Loucy (cell line): ENCODE data around the gene OFD1.

Experiments
- H2AFZ ChIP-seq: fragments of 200-600 bp; sonication (generic); 2 replicates; pipeline ENCODE4 v1.6.0; 2016; ENCODE audit warnings: antibody characterized with exemption, mild to moderate bottlenecking, low read length, moderate library complexity
- H3F3A ChIP-seq: fragments of 200-600 bp; 2 replicates; pipeline ENCODE4 v1.6.0; 2016; ENCODE audit warnings: antibody characterized with exemption, low read depth, mild to moderate bottlenecking
- H3K27me3 ChIP-seq: fragments of 200-600 bp; sonication (generic); 2 replicates; pipeline ENCODE4 v1.6.1; 2014; ENCODE audit warnings: low read length, mild to moderate bottlenecking; ENCODE audit not compliant: insufficient read depth, poor library complexity, severe bottlenecking
- H3K36me3 ChIP-seq: fragments of 200-600 bp; sonication (generic); 2 replicates; pipeline ENCODE4 v1.6.1; 2016; ENCODE audit warnings: low read length; ENCODE audit not compliant: insufficient read depth
- H3K4me1 ChIP-seq: fragments of 200-600 bp; sonication (generic); 2 replicates; pipeline ENCODE4 v1.5.1; 2014; ENCODE audit warnings: low read length, mild to moderate bottlenecking; ENCODE audit not compliant: insufficient read depth, poor library complexity, severe bottlenecking
- H3K4me2 ChIP-seq: fragments of 200-600 bp; sonication (generic); 2 replicates; pipeline ENCODE4 v1.6.0; 2014; ENCODE audit warnings: antibody characterized with exemption, low read length, low read depth, mild to moderate bottlenecking; ENCODE audit not compliant: poor library complexity, severe bottlenecking
- H3K4me3 ChIP-seq: fragments of 200-600 bp; sonication (generic); 2 replicates; pipeline ENCODE4 v1.5.1; 2014; ENCODE audit warnings: low read length, mild to moderate bottlenecking, mixed read lengths; ENCODE audit not compliant: poor library complexity, severe bottlenecking
- H3K79me2 ChIP-seq: fragments of 200-600 bp; sonication (generic); 2 replicates; pipeline ENCODE4 v1.6.1; 2014; ENCODE audit warnings: low read length; ENCODE audit not compliant: insufficient read depth
- H3K9ac ChIP-seq: fragments of 200-600 bp; sonication (generic); 2 replicates; pipeline ENCODE4 v1.6.0; 2014; ENCODE audit warnings: mild to moderate bottlenecking, low read depth, low read length, moderate library complexity; ENCODE audit not compliant: poor library complexity, severe bottlenecking
- H3K9me2 ChIP-seq: fragments of 200-600 bp; sonication (generic); replicated peaks from 2 replicates; pipeline ENCODE4 v1.6.1; 2016; ENCODE audit warnings: low read depth, low read length, mixed read lengths
- H3K9me3 ChIP-seq: fragments of 200-600 bp; sonication (generic); 2 replicates; pipeline ENCODE4 v1.6.1; 2014; ENCODE audit warnings: mild to moderate bottlenecking, antibody characterized with exemption, low read length, low read depth; ENCODE audit not compliant: insufficient read depth
- H4K20me1 ChIP-seq: fragments of 200-600 bp; sonication (generic); 2 replicates; pipeline ENCODE4 v1.6.0; 2014; ENCODE audit warnings: antibody characterized with exemption, low read length, mild to moderate bottlenecking; ENCODE audit not compliant: insufficient read depth, poor library complexity, severe bottlenecking
- CTCF ChIP-seq: fragments of 200-600 bp; sonication (generic); conservative IDR thresholded peaks from 2 replicates; pipeline ENCODE4 v1.5.1; 2014; ENCODE audit warnings: mild to moderate bottlenecking, antibody characterized with exemption, low read length
- EZH2phosphoT487 ChIP-seq: fragments of 200-600 bp; IDR thresholded peaks from 2 replicates; pipeline ENCODE4 v1.6.1; 2018; ENCODE audit warnings: antibody characterized with exemption, mild to moderate bottlenecking, moderate library complexity, borderline replicate concordance

The OFD1 gene

DNA sequence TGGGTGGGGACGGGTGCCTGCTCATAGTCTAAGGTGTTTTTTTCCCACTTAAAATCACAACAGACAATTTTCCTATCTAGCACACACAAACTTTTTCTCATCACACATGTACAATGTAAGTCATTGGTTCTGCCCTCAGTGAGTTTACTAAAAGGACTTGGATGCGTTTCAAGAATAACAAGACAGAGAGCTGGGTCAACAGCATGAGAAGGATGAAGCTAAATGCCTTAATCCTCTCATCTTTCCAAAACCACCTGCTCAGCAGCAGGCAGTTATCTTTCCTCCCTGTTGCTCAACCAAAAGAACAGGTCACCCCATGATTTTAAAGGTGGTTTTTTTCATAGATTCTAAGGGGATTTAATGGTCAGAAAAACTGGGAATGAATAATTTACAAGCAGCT, 40.1 kb downstream of the OFD1 start:
- no peaks in the 10 kb centered on the region for H3K9me3 ChIP-seq
- H3F3A ChIP-seq: no peaks in the 10 kb centered on the region
- H3K9ac ChIP-seq: no peak overlapping the region
- no peak overlapping the region for H3K4me2 ChIP-seq
- no peak overlapping the region for H3K4me3 ChIP-seq
- no peaks in the 10 kb centered on the region for H4K20me1 ChIP-seq
- no peaks in the 10 kb centered on the region for H3K79me2 ChIP-seq
- no peak overlapping the region for H2AFZ ChIP-seq
- peaks cover 10% of the 10 kb centered on the region for H3K4me1 ChIP-seq
- peaks cover 16% of the 10 kb centered on the region; the same call in 1 of the 2 replicates for H3K36me3 ChIP-seq
- no peaks in the 10 kb centered on the region for H3K27me3 ChIP-seq
- no peak for TF ChIP-seq EZH2phosphoT487
- TF ChIP-seq CTCF: no peak
- no peaks in the 10 kb centered on the region for H3K9me2 ChIP-seq

DNA sequence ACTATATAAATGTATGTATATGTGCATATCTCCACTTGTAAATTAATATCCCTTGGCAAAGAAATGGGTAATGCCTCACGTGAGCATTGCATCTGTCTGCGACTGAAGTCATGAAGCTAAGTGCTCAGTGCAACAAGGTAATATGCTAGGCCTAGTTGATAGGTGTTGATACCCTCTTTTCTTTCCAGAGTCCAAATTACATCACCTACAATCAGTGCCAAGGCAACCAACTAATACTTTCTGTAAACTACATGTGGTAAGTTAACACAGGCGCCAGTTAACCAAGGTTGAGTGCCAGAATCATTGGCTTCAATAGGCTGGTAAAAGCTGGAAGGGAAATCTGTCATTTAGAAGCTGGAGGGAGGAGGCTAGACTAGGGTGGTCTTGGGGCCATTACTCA, 41.3 kb downstream of the OFD1 start:
- H3K9me3 ChIP-seq: no peaks in the 10 kb centered on the region
- peaks cover 8% of the 10 kb centered on the region; the same call in 1 of the 2 replicates for H3K36me3 ChIP-seq
- H3K9me2 ChIP-seq: no peaks in the 10 kb centered on the region
- H3K9ac ChIP-seq: no peak overlapping the region
- H4K20me1 ChIP-seq: no peaks in the 10 kb centered on the region
- H3K4me3 ChIP-seq: no peak overlapping the region
- TF ChIP-seq CTCF (no peak), EZH2phosphoT487 (no peak)
- peaks cover 5% of the 10 kb centered on the region for H3K4me1 ChIP-seq
- no peaks in the 10 kb centered on the region for H3K79me2 ChIP-seq
- no peak overlapping the region for H3K4me2 ChIP-seq
- no peak overlapping the region for H2AFZ ChIP-seq
- H3K27me3 ChIP-seq: no peaks in the 10 kb centered on the region
- H3F3A ChIP-seq: no peaks in the 10 kb centered on the region

GRCh38 chrX:13776387-13776786, 41.8 kb downstream of the OFD1 start:
- H3K9me3 ChIP-seq: no peaks in the 10 kb centered on the region
- peaks cover 8% of the 10 kb centered on the region; the same call in 1 of the 2 replicates for H3K36me3 ChIP-seq
- no peaks in the 10 kb centered on the region for H3K79me2 ChIP-seq
- H3K4me3 ChIP-seq: no peak overlapping the region
- no peaks in the 10 kb centered on the region for H4K20me1 ChIP-seq
- peaks cover 2% of the 10 kb centered on the region for H3K4me1 ChIP-seq
- no peaks in the 10 kb centered on the region for H3K9me2 ChIP-seq
- TF ChIP-seq CTCF: no peak
- TF ChIP-seq EZH2phosphoT487: no peak
- H3K4me2 ChIP-seq: no peak overlapping the region
- H2AFZ ChIP-seq: no peak overlapping the region
- no peak overlapping the region for H3K9ac ChIP-seq
- H3F3A ChIP-seq: no peaks in the 10 kb centered on the region
- no peaks in the 10 kb centered on the region for H3K27me3 ChIP-seq
